Hepatic stellate cell (primary cell): Measurements from ENCODE around the gene WASHC2C.
A peak's percentile ranks its signal among the peaks of the same experiment; 100 is the strongest.
"Not testable (repeated sequence)": the region's sequence is repeated elsewhere in the genome, so short reads cannot be mapped to it uniquely, and the experiment has no call there.

ENCODE experiments used
- DNase-seq: peaks from one replicate; pipeline ENCODE4 v3.0.0; 2011; ENCODE audit warnings: low spot score

The WASHC2C gene

DNA sequence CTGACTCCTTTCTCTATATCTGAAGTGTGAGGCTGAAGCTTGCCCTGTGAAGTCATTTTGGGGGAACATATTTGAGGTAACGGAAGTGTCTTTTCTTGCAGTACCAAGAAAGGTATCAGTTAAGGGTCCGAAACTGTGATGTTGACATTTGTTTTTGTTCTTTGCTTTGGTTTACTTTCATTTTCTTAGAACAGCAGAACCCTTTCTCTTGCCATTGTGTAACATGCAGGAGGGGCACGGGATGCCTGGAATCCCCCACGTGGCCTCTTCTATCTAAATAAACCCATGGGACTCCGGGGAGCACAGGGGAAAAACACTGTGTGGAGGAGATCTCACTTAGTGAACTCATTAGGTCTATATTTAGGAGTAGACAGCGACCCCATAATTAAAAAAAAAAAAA lies 34.6 kb downstream of the WASHC2C start:
- DNase-seq, result not testable (repeated sequence)

DNA sequence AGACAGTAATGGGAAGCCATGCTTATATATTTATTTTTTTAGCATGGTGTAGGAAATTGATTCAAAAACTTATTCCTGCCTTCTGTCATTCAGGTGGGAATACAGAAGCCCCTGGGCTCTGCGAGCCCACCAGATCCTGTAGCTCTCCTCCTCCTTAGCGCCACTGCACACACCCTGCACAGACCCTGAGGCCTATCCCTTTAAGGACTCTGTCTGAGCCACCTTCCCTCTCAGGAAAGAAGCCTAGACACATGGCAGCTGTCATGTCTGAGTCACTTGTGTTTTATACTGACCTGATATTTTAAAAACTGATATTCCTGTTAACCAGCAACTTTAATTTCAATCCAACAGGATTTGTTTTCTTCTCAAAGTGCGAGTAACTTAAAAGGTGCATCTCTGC lies 36.0 kb downstream of the WASHC2C start:
- not testable (repeated sequence) for DNase-seq

GRCh38 chr10:45768334-45768733 lies 41.3 kb downstream of the WASHC2C start:
- not testable (repeated sequence) for DNase-seq

DNA sequence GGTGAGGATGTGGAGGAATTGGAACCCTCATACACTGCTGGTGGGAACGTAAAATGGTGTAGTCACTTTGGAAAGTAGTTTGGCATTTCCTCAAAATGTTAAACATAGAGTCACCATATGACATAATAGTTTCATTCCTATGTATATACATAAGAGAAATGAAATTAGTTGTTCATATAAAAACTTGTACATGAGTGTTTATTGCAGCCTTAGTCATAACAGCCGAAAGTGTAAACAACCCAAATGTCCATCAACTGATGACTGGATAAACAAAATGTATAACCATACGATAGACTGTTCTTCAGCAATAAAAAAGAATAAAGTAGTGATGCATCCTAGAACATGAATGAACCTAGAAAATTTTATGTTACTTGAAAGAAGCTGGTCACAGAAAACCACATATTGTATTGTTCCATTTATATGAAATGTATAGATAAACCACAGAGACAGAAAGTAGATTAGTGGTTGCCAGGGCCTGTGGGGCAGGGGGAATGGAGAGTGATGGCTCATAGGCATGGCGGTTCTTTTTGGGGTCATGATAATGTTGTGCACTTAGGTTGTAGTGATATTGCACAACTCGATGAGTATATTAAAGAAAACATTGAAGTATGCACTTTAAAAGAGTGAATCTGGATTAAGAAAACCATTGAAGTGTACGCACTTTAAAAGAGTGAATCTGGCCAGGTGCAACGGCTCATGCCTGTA lies 44.8 kb downstream of the WASHC2C start:
- not testable (repeated sequence) for DNase-seq

- not testable (repeated sequence) for DNase-seq
Observed at GRCh38 chr10:45786217-45786616, 59.2 kb downstream of the WASHC2C start.

DNA sequence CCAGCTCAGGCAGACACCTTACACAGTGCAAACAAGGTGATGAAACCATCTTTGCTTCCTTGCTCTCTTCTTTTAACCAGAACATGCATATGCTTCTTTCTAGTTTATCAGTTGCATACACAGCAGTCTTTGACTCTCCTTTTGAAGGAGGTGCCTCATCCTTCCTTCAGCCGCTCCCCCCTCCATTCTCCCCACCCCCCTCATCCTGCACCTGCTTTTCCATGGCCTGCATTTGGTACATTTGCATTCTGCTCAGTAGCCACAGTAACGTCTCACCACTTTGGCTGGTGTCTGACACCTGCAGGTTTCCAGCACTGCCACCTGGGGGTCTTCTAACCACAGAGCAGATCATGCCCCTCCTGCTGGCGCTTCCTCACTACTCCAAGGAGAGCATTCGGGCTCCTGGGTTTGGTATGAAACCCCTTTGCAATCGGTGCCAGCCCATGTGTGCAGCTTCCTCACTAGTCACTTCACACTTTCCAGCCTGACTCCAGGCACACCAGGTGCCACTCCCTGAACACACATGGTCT lies 60.2 kb downstream of the WASHC2C start:
- not testable (repeated sequence) for DNase-seq

GRCh38 chr10:45789991-45790390 lies 62.9 kb downstream of the WASHC2C start:
- not testable (repeated sequence) for DNase-seq

DNA sequence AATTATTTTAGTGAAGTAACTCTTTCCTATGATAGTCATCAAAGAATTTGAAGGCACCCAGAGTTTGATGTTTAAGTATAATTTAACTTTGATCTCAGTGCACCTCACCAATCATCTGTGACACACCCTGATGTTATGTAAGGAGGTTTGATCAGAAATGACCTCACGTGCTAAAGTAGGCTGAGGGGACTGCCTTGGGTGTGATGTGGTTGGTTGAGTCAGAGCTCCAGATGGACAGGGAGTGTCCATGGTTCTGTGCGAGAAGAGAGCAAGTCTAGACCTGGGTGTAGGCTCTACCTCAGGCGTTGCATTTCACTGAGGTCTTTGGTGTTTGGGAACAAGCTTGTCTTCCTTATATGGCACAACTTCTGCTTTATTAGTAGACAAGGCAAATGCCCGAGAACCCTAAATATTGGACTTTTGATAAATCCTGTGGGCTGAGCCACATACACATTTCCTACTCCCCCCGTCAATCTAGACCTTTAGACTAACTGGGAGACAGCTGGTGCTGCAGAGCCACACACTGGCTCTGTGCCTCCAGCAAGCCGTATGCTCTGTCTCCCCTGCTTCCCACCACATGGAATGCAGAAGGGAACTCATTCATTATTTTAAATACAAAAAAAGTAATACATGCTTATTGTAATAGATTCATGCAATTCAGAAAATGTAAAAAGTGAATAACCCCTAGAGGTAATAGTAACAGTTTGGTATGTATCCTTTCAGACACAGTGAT lies 63.8 kb downstream of the WASHC2C start:
- not testable (repeated sequence) for DNase-seq

DNA sequence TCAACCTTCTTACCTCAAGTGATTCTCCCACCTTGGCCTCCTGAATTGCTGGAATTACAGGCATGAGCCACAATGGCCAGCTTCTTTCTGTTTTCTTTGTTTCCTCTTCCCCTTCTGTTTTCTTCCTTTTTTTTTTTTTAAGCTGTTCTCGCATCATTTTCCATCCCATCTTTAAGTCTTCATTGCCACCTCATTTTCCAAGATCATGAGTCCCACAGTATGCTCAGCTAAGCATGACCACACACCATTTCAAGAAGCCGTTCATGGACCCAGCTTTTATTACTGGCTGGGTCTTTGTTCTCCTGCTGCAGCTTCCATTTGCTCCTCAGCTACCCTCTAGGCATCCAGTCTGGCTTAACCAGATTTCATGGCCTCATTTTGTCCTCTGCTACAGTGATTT lies 67.7 kb downstream of the WASHC2C start:
- not testable (repeated sequence) for DNase-seq

DNA sequence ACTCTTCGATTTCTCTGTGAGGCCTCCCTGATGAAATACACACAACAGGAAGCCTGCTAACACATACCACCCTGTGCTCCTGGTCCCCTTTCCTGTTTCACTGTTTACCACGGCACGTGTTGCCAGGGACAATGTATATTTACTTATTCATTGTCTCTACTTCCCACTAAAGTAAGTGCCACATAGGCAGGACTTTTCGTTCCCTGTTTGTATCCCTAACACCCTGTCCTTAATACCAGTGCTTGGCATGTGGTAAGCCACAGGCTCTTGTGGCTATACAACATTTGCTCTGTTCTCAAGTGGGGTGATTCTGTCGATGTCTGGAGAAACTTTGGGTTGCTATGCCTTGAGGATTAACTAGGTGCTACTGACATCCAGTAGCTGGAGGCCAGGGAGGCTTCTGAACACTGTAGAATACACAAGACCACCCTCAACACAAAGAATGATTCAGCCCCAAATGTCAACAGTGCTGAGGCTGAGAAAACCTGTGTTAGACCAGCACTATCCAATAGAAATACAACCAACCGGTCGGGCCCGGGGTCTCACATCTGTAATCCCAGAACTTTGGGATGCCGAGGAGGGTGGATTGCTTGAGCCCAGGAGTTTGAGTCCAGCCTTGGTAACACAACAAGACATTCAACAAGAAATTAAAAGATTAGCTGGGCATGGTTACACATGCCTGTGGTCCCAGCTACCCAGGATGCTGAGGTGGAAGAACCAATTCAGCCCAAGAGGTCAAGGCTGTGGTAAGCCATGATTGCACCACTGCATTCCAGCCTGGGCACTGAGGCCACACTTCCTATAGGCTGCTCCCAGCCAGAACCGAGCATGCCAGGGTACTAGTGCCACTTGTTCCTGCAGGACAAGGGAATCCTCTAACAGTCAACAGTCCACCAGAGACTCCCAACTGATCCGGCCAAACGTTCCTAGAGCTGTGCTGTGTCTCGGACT lies 76.3 kb downstream of the WASHC2C start:
- DNase-seq, result not testable (repeated sequence)

- DNase-seq, result not testable (repeated sequence)
Observed at GRCh38 chr10:45804996-45805395, 77.9 kb downstream of the WASHC2C start.

DNA sequence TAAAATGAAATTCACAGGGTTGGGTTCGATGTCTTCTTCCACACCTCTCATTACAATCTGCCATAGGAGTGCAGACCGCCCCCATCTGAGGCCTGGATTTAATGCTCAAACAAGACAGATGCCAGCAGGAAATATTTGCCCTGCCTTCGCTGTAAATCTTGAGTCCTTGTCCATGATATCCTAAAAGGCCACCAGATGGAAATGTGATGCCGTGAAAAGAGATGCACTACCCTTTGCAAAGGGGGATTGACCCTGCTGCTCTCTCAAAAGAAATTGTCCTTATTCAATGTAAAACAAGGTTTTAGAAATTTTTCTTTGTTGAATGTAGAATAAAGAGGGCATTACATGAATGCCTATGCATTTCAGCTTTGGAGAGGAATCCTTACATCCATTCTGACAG lies 82.8 kb downstream of the WASHC2C start:
- DNase-seq, result no peak

GRCh38 chr10:45811075-45811474 lies 84.0 kb downstream of the WASHC2C start:
- no peak for DNase-seq

DNA sequence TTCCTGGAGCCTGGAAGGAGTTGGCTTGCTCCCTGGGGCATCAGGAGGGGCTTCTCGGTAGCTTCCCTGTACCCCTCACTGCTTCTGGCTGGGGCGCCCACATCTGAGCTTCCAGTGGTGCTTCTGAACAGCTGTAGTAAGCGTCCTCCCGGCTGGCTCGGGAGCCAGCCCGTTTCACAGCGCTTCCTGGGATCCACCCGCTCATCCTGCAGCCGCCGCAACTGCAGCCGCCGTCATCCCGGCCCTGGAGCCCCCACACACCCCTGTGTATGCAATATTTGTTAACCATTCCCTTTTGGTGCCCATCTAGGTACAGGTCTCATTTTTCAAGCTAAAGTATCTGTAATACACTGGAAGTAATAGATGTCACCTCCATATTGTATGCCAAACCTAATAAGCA lies 85.9 kb downstream of the WASHC2C start:
- peak; percentile 32 for DNase-seq

- DNase-seq, result not testable (repeated sequence)
Observed at GRCh38 chr10:45814146-45814545, 87.1 kb downstream of the WASHC2C start.

GRCh38 chr10:45817130-45817859 lies 90.2 kb downstream of the WASHC2C start:
- no peak for DNase-seq

GRCh38 chr10:45817912-45818311 lies 90.8 kb downstream of the WASHC2C start:
- DNase-seq, result no peak

DNA sequence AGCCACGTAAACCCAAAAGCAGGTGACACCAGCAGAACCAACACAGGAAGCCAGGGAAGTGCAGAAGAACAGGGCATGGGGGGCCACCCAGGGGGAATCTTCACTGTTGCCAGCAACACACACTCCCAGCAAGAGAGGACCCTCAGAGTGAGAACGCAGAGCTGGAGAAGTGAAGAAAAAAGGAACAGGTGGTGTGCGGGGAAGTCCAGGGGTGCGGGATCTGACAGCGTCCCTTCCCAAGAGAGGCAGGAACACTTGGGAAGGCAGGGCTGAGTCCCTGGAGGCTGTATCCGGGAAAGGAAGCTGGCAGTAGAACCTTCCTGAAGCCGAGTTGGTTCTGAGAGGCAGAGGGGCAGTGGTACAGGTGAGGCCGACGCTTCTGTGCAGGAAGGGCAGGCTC lies 92.5 kb downstream of the WASHC2C start:
- no peak for DNase-seq

DNA sequence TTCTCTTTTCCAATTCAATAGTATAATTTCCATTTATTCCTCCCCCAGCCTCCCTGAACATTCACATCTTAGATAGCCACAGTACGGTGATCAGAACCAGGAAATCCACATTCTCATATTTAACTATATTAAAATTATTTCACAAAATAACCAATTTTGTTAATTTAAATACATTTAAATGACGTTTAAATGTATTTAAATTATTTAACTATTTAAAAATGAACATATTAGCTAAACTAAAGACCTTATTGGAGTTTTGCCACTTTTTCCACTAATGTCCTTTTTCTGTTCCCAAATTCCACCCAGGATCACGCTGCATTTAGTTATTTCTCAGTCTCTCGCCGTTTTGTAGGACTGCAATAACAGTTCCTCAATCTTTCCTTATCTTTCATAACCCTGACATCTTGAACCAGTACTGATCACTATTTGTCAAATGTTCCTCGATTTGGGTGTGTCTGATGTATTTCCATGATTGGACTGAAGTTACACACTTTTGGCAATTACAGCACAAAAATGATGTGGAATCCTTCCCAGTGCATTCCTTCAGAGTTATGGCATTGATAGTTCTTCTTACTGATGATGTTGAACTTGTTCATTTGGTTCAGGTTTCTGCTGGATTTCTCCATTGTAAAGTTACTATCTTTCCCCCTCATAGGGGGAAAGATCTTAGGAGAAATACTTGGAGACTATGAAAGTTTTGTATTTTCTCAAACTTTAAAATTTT lies 93.2 kb downstream of the WASHC2C start:
- DNase-seq, result not testable (repeated sequence)

DNA sequence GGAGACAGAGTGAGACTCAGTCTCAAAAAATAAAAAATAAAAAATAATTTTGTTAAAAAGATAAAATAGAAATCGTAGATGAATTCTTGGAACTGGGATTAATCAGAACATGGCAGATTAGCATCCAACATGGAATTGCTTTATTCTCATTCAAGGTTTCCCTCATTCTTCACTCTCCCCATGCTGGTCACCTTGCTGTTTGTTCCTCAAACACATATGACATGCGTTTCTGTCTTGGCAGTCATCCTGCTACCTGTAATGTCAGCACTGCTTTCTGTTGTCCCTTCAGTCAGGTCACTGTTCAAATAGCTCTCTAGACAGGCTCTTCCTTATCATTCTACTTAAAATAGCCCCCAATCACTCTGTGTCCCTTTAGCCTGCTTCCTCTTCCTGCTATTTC lies 95.9 kb downstream of the WASHC2C start:
- not testable (repeated sequence) for DNase-seq
